DMS114 treated with DMSO at 0.1 percent for 48 hours (cell line): ENCODE measurements around the gene CAMSAP2.

ENCODE experiments used
- DNase-seq: peaks from one replicate; lab custom pipeline; 2025; ENCODE audit not compliant: unreplicated experiment; lab: John Stamatoyannopoulos, UW

Gene CAMSAP2

DNA sequence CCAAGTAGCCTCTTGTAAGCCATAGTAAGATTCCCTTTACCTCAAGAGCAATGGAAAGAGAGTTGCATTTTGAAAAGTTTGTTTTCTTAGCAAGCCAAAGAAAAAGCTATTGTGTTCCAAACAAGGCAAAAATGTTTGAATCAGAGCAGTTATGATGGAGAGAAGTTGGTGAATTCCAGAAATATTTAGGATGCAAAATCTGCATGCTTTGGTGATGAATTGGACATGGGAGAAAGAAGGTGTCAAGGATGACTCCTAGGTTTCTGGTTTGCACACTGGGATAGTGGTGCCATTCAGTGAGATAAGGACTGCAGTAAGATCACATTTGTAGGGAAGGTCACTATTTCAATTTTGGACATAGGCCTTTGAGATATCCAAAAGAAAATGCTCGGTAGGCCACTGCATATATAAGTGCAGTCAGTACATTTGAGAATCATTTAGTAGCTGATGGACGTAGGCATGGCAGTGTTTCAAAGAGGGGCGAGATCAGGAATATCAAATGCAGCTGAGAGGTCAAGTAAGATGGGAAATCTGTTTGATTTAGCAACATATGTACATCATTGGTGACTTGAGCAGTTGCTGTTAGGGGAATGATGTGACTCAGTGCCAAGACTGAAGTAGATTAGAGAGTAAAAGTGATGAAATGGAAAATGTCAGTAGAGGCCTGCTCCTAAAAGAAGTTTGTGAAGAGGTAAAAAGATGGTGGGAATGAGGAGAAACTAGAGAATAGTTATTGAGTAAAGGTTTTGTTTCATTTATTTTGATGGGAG is 100.2 kb downstream of the CAMSAP2 start:
- DNase-seq = no peak

DNA sequence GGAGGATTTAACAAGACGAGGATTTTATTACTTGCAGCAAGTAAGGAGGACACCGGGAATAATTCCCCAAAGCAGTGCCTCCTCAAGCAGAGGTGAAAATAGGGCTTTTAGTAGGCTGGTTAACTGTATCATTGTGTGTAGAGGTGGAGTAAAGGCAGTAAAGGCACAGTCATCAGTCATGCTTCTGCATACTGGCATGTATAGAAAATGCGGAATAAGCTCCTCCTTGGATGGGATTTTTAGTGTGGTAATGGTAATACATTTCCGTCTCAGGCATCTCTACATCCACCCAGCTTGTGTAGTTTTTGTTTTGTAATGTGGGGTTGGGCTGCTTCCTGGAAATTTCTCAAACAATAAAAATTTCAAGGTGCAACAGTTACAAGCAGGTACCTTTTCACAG is 106.7 kb downstream of the CAMSAP2 start:
- no peak for DNase-seq

DNA sequence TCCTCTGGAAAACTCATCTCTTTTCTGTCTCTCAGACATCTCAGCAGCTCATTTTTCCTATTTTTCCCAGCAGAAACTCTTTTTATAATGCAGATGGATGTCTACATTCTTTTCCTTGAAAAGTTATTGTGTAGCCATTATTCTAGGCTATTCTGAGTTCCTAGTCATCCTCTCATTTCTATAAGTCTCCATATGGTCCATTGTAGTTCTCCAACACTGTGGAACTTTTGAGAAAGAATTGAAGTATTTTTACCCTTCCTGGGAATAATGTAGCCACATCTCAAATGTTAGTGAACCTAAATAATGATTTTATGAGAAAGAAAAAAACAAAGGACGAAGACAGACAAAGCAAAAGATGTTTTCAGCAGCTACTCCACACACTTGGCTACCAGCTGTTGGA is 107.7 kb downstream of the CAMSAP2 start:
- no peak for DNase-seq

DNA sequence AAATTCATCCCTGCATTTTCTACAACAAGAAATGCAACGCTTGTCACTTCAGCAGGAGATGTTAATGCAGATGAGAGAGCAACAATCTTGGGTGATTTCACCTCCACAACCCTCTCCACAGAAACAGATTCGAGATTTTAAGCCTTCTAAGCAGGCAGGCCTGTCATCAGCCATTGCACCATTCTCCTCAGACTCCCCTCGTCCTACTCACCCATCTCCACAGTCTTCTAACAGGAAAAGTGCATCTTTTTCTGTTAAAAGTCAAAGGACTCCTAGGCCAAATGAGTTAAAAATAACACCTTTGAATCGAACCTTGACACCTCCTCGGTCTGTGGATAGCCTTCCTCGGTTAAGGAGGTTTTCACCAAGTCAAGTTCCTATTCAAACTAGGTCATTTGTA is 110.7 kb downstream of the CAMSAP2 start:
- DNase-seq = no peak

DNA sequence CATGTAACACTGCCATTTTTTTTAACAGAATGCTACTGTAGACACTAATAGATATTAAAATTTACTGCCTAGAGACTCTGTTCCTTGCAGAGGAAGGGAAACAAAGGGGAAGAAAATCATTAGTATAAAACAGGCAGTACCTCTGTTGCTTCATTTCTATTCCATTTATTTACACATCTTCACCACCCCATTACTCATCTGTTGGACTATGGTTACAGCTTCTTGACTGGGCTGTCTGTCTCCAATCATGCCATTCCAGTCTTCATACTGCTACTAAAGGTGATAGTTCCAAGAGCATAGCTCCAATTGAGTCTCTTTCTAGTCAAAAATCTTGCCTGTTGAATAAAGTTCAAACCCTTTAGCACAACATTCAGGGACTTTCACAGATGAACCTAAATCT is 111.9 kb downstream of the CAMSAP2 start:
- no peak for DNase-seq

DNA sequence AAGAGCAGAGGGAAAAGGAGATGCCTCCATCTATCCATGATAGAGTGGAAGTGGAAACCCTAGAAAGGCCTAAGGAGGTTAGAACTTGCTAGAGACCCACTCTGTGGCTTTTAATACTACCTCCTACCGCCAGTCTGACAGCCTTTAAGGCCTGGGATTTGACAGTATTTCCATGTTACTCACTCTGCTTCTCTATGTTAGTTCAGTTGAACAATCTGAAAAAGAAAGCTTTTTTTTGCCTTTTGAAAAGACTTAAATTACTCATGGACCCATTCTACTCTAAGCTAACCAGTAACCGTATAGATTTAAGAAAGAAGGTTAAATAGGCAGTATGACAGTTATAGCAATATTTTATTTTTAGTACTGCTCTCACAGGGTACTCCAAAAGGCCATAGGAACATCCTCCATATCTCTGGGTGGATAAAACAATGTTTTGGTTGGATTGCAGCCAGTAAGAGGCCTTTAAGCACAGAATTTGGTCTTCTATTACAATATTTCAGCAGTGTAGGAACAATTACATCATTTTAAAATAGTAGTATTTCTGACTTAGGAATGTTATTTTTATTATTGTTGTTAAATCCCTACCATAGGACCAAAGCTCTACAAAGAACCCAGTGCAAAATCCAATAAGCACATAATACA is 118.1 kb downstream of the CAMSAP2 start:
- no peak for DNase-seq

DNA sequence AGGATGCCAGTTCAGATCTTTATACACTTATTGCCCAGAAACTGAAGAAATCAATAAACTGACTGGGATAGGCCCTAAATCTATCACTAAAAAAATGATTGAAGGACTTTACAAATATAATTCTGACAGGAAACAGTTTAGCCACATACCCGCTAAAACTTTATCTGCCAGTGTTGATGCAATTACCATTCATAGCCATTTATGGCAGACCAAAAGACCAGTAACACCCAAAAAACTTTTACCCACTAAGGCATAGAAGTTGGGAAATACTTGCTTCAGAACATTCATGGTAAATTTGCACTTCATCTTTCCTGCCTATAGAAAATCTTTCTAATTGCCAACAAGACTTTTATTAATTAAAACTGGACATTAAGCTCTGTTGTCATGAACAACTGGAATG is 119.1 kb downstream of the CAMSAP2 start:
- no peak for DNase-seq

DNA sequence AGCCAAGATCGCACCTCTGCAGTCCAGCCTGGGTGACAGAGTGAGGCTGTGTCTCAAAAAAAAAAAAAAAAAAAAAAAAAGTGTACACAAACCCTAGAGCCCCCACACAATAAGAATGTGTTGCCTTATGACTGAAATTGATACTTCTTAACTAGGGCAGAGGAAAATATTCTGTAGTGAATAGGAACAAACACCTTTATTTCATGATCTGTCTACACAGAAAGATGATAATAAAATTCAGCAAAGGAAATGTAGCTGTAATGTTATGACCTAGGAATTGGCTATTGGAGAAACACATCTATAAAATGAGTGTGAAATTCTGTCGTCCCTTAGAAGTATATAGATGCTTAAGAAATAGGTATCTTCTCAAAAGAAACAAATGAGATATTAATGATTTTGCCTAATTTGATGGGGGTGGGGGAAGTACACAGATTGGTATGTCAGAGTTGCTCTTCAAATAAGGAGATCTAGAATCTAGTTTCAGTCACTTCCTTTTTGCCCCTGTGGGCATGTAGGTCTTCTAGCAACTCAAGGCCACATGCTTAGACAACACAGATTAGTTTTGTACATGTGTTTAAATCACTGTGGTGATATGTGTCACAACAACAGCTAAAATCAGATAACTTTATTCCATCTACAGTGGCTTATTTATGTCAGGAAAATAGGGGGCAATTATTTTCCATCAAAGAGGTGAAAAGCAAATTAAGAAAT is 123.4 kb downstream of the CAMSAP2 start:
- DNase-seq = no peak

DNA sequence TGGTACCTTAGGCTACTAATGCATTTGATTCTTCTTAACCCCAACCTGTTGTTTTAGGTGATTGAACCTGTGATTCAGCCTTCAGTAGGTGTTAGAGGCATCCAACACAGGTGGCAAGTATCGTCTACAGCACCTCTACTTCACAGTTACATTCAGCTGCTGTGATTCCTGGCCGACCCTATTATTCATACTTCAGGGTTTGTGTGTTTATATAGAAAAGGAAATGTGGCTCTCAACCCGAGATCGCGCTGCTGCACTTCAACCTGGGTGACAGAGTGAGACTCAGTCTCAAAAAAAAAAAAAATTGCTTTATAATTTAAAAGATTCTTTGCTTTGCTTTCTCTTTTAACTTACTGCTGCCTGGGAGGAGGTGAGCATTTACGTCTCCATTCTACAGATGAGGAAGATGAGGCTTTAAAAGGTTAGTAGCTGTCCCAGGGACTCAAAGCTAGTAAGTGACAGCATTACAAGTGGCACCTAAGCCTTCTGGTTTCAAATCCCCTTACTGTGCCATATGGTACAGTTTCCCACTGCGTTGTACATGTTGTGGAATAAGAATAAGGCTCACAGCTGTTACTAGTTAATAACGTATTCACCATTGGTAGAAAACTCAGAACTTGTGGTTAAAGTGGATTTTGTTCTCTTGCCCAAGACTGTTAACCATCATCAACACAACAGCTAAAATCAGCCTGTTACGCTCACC is 124.2 kb downstream of the CAMSAP2 start:
- no peak for DNase-seq

DNA sequence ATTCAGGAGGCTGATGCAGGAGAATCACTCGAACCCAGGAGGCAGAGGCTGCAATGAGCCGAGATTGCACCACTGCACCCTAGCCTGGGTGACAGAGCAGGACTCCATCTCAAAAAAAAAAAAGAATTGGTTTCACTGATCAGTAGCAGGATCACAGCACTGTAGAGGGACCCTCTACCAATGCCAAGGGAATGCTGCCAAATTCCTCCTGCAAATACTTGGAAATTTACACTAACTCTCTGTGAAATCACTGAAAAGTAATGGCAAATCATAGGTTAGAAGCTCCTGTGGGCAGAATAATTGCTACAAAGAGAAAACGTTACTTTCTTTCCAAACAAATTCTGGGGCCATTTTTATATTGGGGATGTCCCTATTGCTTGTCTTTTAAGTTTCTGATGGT is 127.4 kb downstream of the CAMSAP2 start:
- no peak for DNase-seq

DNA sequence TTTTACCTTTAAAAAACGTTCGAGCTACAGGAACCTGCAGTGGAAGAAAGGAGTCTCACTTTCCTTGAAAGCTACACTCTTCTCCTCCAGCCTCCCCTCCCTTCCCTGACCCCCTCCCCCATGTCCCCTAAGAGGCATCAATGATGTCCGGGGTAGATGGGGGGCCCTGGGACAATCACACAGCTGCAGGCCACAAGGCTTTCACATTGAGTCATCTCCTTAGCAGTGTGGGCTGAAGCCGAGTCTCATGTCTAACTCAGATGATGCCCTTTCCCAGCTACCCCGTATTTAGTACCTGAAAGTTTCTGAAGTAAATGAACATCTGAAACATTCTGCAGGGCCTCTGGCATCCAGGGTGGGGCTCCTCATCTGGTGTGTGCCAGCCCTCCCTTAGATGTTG is 127.8 kb downstream of the CAMSAP2 start:
- DNase-seq = no peak

DNA sequence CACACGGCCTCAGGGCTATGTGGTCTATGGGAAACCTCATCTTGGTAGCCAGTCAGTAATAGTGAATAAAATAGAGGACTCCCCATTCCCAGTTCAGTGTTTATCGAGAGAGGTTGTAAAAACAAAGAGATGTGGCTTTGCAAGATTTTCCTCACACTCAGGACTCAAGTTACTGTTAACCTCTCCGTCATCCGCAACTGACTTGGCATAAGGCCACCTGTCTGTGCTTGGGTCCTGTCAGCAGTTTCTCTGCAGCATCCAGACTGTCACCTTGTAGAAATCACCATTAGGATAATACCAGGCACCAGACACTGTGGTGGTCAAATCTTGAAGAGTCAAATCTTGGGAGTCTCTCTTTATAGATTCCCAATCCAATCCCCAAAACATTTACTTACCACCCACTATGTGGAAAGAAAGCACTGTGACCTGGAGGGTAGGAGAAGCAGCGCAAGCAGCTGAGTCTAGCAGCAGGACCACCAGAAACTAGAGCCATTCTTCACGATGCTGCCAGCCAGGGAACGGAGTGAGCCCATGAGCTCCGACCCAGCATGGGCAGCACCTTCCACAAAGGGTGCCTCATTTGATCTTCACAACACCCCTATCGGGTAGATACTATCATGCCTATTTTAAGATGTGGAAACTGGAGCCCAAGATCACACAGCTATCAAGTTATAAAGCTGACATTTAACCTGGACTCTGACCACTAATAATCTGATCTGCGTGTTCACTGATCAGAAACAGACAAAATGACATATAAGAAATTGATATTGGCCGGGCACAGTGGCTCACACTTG is 128.5 kb downstream of the CAMSAP2 start:
- no peak for DNase-seq

DNA sequence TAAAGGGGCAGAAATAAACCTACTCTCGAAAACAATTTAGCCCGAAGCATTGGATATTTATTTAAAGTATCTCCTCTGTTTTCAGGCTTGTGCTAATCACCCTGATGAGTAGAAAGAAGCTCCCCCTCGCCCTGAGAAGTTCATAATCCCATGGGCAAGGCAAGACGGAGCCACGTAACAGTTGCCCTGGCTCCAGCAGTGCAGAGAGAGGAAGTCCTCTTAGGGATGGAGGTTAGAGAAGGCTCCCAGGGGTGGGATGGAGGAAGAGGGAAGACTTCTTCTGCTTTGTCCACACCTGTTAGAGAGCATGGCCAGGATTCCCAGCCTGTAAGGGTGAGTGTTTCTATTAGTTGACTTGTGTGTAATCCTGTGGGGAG is 130.7 kb downstream of the CAMSAP2 start:
- no peak for DNase-seq

DNA sequence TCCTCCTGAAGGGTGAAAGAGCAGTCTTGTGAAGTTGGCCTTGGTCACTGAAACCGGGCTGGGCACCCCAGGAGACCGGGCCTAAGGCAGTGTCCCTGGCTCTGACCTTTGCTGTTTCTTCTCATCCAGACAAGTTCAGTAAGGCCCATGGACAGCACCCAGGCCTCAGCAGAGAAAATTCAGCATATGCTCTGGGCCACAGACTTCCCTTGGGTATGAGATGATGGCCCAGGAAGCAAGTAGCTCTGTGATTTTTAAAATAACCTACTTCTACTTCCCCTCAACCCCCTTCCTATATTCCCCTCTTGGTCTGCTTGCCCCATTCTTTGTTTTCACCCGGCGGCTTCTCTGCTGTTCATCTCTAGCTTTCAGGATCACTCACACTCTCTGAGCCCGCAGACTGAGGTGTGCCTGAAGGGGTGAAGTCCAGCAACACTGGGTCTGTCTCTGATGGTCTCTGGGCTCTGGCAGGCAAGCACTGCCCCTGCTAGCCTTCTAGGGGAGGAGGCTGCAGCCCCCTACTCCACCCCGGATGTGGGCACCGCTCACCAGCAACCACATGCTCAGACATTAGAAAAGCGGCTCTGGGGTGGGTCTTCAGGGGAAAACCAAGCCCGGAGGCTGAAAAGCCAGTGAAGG is 131.2 kb downstream of the CAMSAP2 start:
- no peak for DNase-seq

DNA sequence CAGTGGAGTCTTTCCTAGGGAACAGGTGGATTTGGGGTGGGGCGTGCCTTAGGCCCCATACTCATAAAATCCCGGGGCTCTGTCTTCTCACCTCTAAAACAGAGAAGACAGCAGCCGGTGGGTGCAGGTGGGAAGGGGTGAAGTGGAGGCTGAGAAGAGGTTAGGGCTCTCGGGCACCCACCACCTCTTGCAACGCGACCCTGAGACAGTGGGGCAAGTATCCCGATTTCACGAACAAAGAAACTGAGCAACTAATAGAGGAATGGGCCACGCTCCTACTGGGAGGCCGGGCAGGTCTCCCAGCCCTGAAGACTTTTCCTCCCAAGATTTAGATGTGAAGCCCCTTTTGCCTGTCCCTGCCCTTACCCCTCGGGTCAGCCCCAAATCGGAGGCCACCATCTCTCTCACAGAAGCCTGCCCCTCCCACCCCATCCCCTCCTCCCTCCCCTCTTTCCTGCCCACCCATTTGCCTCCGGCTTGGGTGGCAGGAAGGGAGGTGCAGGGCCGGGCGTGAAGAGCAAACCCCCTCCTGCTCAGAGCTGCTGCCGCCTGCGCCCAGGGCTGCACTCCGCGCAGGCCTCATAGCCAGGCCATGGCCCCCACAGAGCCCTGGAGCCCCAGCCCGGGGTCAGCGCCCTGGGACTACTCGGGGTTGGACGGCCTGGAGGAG is 133.9 kb downstream of the CAMSAP2 start, which contains the start of gene GPR25:
Gene GPR25 (plus strand): TSS at position 536 of the 670 bp plus-strand sequence. CDS start 57 bp downstream, at position 593.
- no peak for DNase-seq

DNA sequence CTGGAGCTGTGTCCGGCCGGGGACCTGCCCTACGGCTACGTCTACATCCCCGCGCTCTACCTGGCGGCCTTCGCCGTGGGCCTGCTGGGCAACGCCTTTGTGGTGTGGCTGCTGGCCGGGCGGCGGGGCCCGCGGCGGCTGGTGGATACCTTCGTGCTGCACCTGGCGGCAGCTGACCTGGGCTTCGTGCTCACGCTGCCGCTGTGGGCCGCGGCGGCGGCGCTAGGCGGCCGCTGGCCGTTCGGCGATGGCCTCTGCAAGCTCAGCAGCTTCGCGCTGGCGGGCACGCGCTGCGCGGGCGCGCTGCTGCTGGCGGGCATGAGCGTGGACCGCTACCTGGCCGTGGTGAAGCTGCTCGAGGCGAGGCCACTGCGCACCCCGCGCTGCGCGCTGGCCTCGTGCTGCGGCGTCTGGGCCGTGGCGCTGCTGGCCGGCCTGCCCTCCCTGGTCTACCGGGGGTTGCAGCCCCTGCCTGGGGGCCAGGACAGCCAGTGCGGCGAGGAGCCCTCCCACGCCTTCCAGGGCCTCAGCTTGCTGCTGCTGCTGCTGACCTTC is 134.5 kb downstream of the CAMSAP2 start:
- DNase-seq = no peak

DNA sequence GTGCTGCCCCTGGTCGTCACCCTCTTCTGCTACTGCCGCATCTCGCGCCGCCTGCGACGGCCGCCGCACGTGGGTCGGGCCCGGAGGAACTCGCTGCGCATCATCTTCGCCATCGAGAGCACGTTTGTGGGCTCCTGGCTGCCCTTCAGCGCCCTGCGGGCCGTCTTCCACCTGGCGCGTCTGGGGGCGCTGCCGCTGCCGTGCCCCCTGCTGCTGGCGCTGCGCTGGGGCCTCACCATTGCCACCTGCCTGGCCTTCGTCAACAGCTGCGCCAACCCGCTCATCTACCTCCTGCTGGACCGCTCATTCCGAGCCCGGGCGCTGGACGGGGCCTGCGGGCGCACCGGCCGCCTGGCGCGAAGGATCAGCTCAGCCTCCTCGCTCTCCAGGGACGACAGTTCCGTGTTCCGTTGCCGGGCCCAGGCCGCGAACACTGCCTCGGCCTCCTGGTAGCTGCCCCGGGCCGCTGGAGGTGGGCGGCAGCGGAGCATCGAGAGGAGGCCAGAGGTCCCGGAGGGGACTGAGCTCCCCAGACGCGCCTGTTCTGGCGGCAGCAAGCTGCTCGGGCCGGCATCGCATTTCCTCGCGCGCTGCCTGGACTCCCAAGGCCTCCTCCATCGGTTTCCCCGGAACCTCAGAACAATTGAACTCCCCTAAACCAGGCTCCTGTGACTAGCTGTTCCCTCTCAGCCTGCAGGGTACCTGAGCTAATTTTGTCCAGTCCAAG is 135.1 kb downstream of the CAMSAP2 start:
- no peak for DNase-seq

DNA sequence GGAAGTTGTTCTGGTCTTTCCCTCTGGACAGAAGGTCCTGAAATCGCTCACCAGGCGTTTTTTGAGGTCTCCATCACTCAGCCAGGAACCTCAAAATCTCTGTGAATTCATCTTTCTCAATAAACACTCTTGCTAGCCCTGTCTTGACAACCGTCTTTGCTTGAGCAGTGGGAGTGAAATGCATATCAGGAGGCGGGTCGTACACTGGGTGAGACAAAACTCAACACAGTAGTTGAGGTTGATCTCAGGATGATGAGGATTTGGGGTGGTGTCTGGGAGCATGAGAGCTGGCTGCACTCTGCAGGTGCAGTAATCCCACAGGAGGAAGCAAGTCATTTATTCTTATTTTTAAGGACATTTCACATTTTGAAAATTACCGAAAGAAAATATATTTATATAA is 136.0 kb downstream of the CAMSAP2 start:
- no peak for DNase-seq

DNA sequence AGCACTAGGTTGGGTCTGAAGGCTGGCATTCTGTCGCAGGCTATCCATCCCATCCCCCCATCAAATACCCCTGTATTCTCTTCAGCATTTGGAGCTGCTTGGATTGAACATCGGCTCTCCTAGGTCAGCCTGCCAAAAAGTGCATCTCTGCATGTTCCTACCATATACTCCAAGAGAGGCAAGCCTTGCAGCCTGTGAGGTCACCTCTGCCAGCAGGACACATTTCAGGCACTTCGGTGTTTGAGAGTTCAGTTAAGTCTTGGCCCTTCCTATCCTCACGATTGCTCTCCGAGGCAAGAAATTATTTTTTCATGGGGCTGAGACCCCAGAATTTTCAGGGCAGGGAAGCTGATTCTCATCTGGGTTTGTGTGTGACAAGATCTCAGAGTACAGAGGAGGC is 136.7 kb downstream of the CAMSAP2 start:
- DNase-seq = no peak
